Lung (tissue), 12 donors: Measurements from ENCODE around the gene PFDN1. TPM values are rescaled to one million over a fixed set of nuclear protein-coding genes. Genes with fewer than 3 reads are reported as not detected.
A peak's percentile ranks its signal among the peaks of the same experiment; 100 is the strongest.

Experiments
- ATAC-seq: fragments of 200-7000 bp; cut with Tn5 transposase; one replicate; pipeline ENCODE4 v1.9.1; 2020; ENCODE audit warnings: moderate number of reproducible peaks; ENCODE audit not compliant: insufficient read depth, low FRiP score
- DNase-seq, 3 donors: peaks; one replicate each; pipeline ENCODE4 v3.0.0-alpha.2; 2013 to 2017
- H3K27ac ChIP-seq, 2 donors: one replicate each; pipeline ENCODE4 v1.5.1; 2013; ENCODE audit warnings: mild to moderate bottlenecking in 2 of 2, moderate library complexity in 2 of 2, control low read depth in 1 of 2, inconsistent platforms in 1 of 2, low read depth in 1 of 2, low read length in 1 of 2
- H3K27me3 ChIP-seq, 3 donors: one replicate each; pipeline ENCODE4 v1.5.1; 2013; ENCODE audit warnings: low read length in 2 of 3; ENCODE audit not compliant: control insufficient read depth in 3 of 3, insufficient read depth in 3 of 3
- H3K36me3 ChIP-seq, 4 donors: one replicate each; pipeline ENCODE4 v1.5.1; 2013; ENCODE audit warnings: low read length in 4 of 4, mild to moderate bottlenecking in 1 of 4, moderate library complexity in 1 of 4; ENCODE audit not compliant: control insufficient read depth in 4 of 4, insufficient read depth in 4 of 4
- H3K4me1 ChIP-seq, 5 donors: one replicate each; pipeline ENCODE4 v1.5.1; 2013; ENCODE audit warnings: low read length in 5 of 5, mild to moderate bottlenecking in 2 of 5, moderate library complexity in 1 of 5; ENCODE audit not compliant: control insufficient read depth in 5 of 5, insufficient read depth in 5 of 5
- H3K4me3 ChIP-seq: one replicate; pipeline ENCODE4 v1.5.1; 2013; ENCODE audit warnings: mild to moderate bottlenecking, control low read depth, moderate library complexity
- H3K9ac ChIP-seq, 2 donors: one replicate each; pipeline ENCODE4 v1.5.1; 2013; ENCODE audit warnings: low read length in 2 of 2, control low read depth in 1 of 2; ENCODE audit not compliant: insufficient read depth in 1 of 2
- H3K9me3 ChIP-seq, 4 donors: one replicate each; pipeline ENCODE4 v1.5.1; 2013; ENCODE audit warnings: low read length in 3 of 4, mild to moderate bottlenecking in 1 of 4, moderate library complexity in 1 of 4; ENCODE audit not compliant: control insufficient read depth in 4 of 4, insufficient read depth in 3 of 4
- WGBS, 2 donors: extraction: QIAGEN DNeasy Blood & Tissue Kit; methylation state at CpG; one replicate each; pipeline ENCODE4 v1.1.7; 2013; 5-methylcytosine and 5-hydroxymethylcytosine counted together
- polyA plus RNA-seq, 2 donors: library from polyadenylated mRNA; stranded (reverse); fragments of 200-250 nt; gene quantifications; one replicate each; pipeline ENCODE4 v1.2.1, GENCODE V29; 2013
- total RNA-seq, 2 donors: library from RNA; depleted of rRNA in 1 of 2; stranded (reverse); fragments of >200 nt in 1 of 2; gene quantifications; one replicate each; pipeline ENCODE4 v1.2.1, GENCODE V29; 2014 to 2021
- TF ChIP-seq, protein P1 (sequence below): IDR thresholded peaks from 2 replicates; pipeline ENCODE4 v1.5.1; 2012; ENCODE audit warnings: mild to moderate bottlenecking; ENCODE audit errors: control extremely low read depth, extremely low read depth
- donor health status: control.
- donor health status: control.
- donor health status: Bipolar disorder and iron deficiency.
- donor health status: healthy.
- donor health status: DM: yes; HTN: yes; CAD: no.

Gene PFDN1
- total and polyA plus RNA-seq, 4 donors: 42.0 to 108 (median 51.6) TPM

DNA sequence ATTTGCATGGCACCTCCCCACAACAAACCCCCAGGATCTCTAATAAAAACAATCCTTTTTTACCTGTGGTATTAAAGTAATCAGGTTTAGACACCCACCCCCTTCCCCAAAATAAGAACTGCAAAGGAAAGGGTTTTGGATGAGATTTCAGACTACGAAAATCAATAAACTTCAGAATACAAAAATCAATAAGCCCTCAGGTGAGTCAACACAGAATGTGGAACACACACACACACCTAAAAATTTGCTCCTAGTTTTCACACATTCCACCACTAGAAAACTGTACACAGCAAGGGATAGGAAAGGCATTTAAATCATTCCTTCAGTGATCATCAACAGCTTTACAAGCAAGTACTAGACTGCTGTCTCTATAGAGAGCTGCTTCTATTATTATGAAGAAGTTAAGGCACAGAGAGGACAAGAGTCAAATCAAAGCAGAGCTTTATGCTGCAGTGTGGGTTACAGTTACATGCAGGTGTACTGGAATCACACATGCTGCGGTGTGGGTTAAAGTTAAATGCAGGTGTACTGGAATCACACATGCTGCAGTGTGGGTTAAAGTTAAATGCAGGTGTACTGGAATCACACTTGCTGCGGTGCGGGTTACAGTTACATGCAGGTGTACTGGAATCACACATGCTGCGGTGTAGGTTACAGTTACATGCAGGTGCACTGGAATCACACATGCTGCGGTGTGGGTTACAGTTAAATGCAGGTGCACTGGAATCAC lies 36.3 kb downstream of the PFDN1 start:
- Histone ChIP-seq H3K27ac (peak overlapping the region in 1 of 2 donors; percentile 55), H3K4me1 (peaks cover 0 to 28% (median 0%) of the 10 kb centered on the region in 5 donors), H3K4me3 (no peak overlapping the region), H3K9ac (no peak overlapping the region), H3K9me3 (no peaks in the 10 kb centered on the region), H3K36me3 (peaks cover 0 to 5% (median 0%) of the 10 kb centered on the region in 4 donors), H3K27me3 (no peaks in the 10 kb centered on the region)
- DNase-seq: no peak
- 85 to 95% methylated on average over 6 of the region's 6 CpGs for WGBS, 2 donors
- TF ChIP-seq, protein P1, sequence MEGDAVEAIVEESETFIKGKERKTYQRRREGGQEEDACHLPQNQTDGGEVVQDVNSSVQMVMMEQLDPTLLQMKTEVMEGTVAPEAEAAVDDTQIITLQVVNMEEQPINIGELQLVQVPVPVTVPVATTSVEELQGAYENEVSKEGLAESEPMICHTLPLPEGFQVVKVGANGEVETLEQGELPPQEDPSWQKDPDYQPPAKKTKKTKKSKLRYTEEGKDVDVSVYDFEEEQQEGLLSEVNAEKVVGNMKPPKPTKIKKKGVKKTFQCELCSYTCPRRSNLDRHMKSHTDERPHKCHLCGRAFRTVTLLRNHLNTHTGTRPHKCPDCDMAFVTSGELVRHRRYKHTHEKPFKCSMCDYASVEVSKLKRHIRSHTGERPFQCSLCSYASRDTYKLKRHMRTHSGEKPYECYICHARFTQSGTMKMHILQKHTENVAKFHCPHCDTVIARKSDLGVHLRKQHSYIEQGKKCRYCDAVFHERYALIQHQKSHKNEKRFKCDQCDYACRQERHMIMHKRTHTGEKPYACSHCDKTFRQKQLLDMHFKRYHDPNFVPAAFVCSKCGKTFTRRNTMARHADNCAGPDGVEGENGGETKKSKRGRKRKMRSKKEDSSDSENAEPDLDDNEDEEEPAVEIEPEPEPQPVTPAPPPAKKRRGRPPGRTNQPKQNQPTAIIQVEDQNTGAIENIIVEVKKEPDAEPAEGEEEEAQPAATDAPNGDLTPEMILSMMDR: no peak
- no peak for ATAC-seq

- ATAC-seq (no peak), DNase-seq (no peak)
- peak overlapping the region in 1 of 2 donors; percentile 46 for H3K27ac ChIP-seq
- no peak overlapping the region for H3K9ac ChIP-seq
- TF ChIP-seq, protein P1: no peak
- H3K9me3 ChIP-seq: no peaks in the 10 kb centered on the region
- H3K4me1 ChIP-seq: peaks cover 0 to 29% (median 0%) of the 10 kb centered on the region in 5 donors
- H3K4me3 ChIP-seq: no peak overlapping the region
- WGBS, 2 donors: 91 to 96% methylated on average over 1 of the region's 1 CpG
- no peaks in the 10 kb centered on the region for H3K27me3 ChIP-seq
- peaks cover 0 to 5% (median 0%) of the 10 kb centered on the region in 4 donors for H3K36me3 ChIP-seq
These were observed 37.1 kb downstream of the PFDN1 start for GRCh38 chr5:140265845-140266244.

DNA sequence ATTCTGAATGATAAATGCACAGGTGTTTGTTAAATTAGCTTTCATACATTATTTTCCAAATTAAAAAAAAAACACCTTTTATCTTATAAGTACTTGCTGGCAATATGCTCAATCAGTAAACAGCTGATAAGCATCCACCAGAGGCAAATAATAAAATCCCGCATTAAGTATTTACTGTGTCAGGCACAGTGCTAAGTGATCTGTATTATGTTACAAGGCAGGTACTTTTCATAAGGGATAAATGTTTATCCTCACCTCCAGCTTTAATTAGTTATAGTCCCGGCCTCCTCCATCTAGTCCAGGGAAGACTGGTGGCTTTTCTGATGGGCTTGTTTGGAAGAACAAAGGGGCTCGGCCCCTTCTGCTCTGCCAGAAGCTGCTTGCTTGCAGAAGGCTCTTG lies 40.1 kb downstream of the PFDN1 start:
- Histone ChIP-seq H3K36me3 (peaks cover 0 to 7% (median 3%) of the 10 kb centered on the region in 4 donors), H3K27me3 (no peaks in the 10 kb centered on the region), H3K27ac (peak overlapping the region in 1 of 2 donors; percentile 36), H3K4me1 (peaks cover 0 to 29% (median 0%) of the 10 kb centered on the region in 5 donors), H3K9ac (no peak overlapping the region), H3K9me3 (no peaks in the 10 kb centered on the region), H3K4me3 (no peak overlapping the region)
- TF ChIP-seq, protein P1: no peak
- WGBS, 2 donors: 81 to 91% methylated on average over 3 of the region's 3 CpGs
- DNase-seq (no peak), ATAC-seq (no peak)
